ENCODE measurements around the gene B4GALNT4. TPM values are rescaled to one million over a fixed set of nuclear protein-coding genes. Genes with fewer than 3 reads are reported as not detected.

The B4GALNT4 gene
- total and polyA plus RNA-seq, 2 of the 4 experiments (the other 2 are of a cell fraction): 5.2 to 38.6 TPM

- Histone ChIP-seq H2AFZ (replicated peaks; ENCODE audit: low read length, poor library complexity) (peak overlapping the region; percentile 3), H3K56ac (ENCODE audit: extremely low read depth, insufficient read depth, low read length) (no peak overlapping the region), H4K5ac (ENCODE audit: low read depth, low read length) (peak overlapping the region; percentile 87), H4K8ac (ENCODE audit: low read depth in 2 of 2, low read length in 2 of 2) (peak overlapping the region; percentile 64 to 77; a peak in 3 of 4 replicates), H3K18ac (ENCODE audit: low read depth, low read length) (peak overlapping the region; percentile 61; the same call in 1 of the 2 replicates), H3K4me2 (ENCODE audit: low read depth, low read length) (no peak overlapping the region), H3K23ac (ENCODE audit: low read depth, low read length) (peak overlapping the region; percentile 16; the same call in 1 of the 2 replicates), H3K27me3 (ENCODE audit: control insufficient read depth, insufficient read depth, low read length) (no peaks in the 10 kb centered on the region), H2BK120ac (ENCODE audit: low read depth, low read length) (peak overlapping the region; percentile 45), H2BK5ac (ENCODE audit: low read depth, low read length, poor library complexity, severe bottlenecking) (peak overlapping the region; percentile 21), H3K14ac (replicated peaks; ENCODE audit: low read depth, low read length) (0 out of 2 replicates have a peak overlapping the region, but pooled peaks have one; percentile 0), H2AK5ac (ENCODE audit: low read depth, low read length) (peak overlapping the region; percentile 54), H4K91ac (ENCODE audit: insufficient read depth, low read depth, low read length) (no peak overlapping the region; the same call in 1 of the 2 replicates), H4K20me1 (ENCODE audit: insufficient read depth, low read length) (no peaks in the 10 kb centered on the region), H3K9me1 (ENCODE audit: insufficient read depth, low read length) (peaks cover 23% of the 10 kb centered on the region), H2BK20ac (ENCODE audit: low read depth, low read length) (peak overlapping the region; percentile 2; the same call in 1 of the 2 replicates), H2AK9ac (replicated peaks; ENCODE audit: low read depth, low read length, poor library complexity) (peak overlapping the region; percentile 4), H3K27ac (ENCODE audit: insufficient read depth, low read length) (no peak overlapping the region), H3K4ac (ENCODE audit: low read depth, low read length) (peak overlapping the region; percentile 3), H3K9ac (ENCODE audit: low read depth, low read length) (no peak overlapping the region), H3K9me3 (ENCODE audit: control insufficient read depth, insufficient read depth, low read length) (no peaks in the 10 kb centered on the region), H2BK15ac (ENCODE audit: low read depth, low read length) (peak overlapping the region; percentile 87; the same call in 1 of the 3 replicates), H3K36me3 (ENCODE audit: control insufficient read depth, insufficient read depth, low read length) (no peaks in the 10 kb centered on the region), H3K4me1 (ENCODE audit: control insufficient read depth, insufficient read depth, low read length) (peaks cover 8% of the 10 kb centered on the region), H3K4me3 (ENCODE audit: insufficient read depth, low read depth, low read length) (no peak overlapping the region), H3K79me1 (ENCODE audit: low read depth in 1 of 2, low read length in 2 of 2) (peaks cover 0 to 17% of the 10 kb centered on the region in 2 experiments; a peak in 1 of 4 replicates)
- ATAC-seq (ENCODE audit: low read depth) (no peak), DNase-seq (no peak)
- intact Hi-C loops (cut with micrococcal nuclease) (no loop called here), in situ Hi-C loops (cut with MboI; ENCODE audit: low sequenced_read_pairs) (loop anchor here (10.0 kb wide), 1 partner anchor 48 kb away; the partner anchor contains the start of gene IFITM2), dilution Hi-C loops (cut with HindIII; ENCODE audit: low sequenced_read_pairs, unreplicated experiment) (no loop called here)
- ChIA-PET POLR2A (ENCODE audit: unreplicated experiment) (interaction anchor here (0.9 kb wide), 1 partner anchor 36 kb away, joined by 4 read pairs; no protein-coding TSS in a partner anchor), CTCF (no interaction called here)
- WGBS, 2 experiments (ENCODE audit: extremely low coverage in 2 of 2, insufficient read length in 1 of 2): 94% methylated on average over 3 of the region's 12 CpGs; no CpG with 5 or more reads in 1 of the 2 experiments
- no TSS peak for BruUV-seq (replicated peaks)
- no peak for TF ChIP-seq MAZ (IDR thresholded peaks at IDR 0.05; ENCODE audit: borderline replicate concordance, low read depth, low read length)
- TF ChIP-seq USF2 (IDR thresholded peaks at IDR 0.05; ENCODE audit: low read depth, low read length): no peak
- TF ChIP-seq CTCF (conservative IDR thresholded peaks at IDR 0.05; ENCODE audit: low read depth, low read length): no peak
- TF ChIP-seq SMC3 (IDR thresholded peaks at IDR 0.05; ENCODE audit: low read depth, low read length): no peak
- no peak for TF ChIP-seq RCOR1 (IDR thresholded peaks at IDR 0.05; ENCODE audit: insufficient replicate concordance, low read length)
- TF ChIP-seq CEBPB (IDR thresholded peaks at IDR 0.05; ENCODE audit: low read depth, low read length): no peak
- no peak for TF ChIP-seq ELK1 (IDR thresholded peaks at IDR 0.05; ENCODE audit: borderline replicate concordance, low read depth, low read length)
- TF ChIP-seq RAD21 (IDR thresholded peaks at IDR 0.05; ENCODE audit: low read length): no peak
- no peak for TF ChIP-seq MXI1 (IDR thresholded peaks at IDR 0.05; ENCODE audit: borderline replicate concordance, low read depth, low read length)
- no peak for TF ChIP-seq RFX5 (IDR thresholded peaks at IDR 0.05; ENCODE audit: low read depth, low read length)
- TF ChIP-seq POLR2A (IDR thresholded peaks at IDR 0.05; ENCODE audit: low read depth, low read length): no peak
- TF ChIP-seq MAFK (IDR thresholded peaks at IDR 0.05; ENCODE audit: low read depth, low read length): no peak
- TF ChIP-seq CHD1 (IDR thresholded peaks at IDR 0.05; ENCODE audit: low read depth, low read length): no peak
- no peak for TF ChIP-seq NFE2L2 (IDR thresholded peaks at IDR 0.05; ENCODE audit: low read depth, low read length)
- TF ChIP-seq BHLHE40 (IDR thresholded peaks at IDR 0.05; ENCODE audit: low read depth, low read length): no peak
Observed at GRCh38 chr11:352456-353031, 16.8 kb upstream of the B4GALNT4 start.
